ENCODE data around the gene CAPN7. TPM values are rescaled to one million over a fixed set of nuclear protein-coding genes. Genes with fewer than 3 reads are reported as not detected.

Gene CAPN7
- total RNA-seq, 2 experiments from 2014 or later = 23.9 to 27.7 TPM

- CTCF ChIA-PET = interaction anchor here (0.5 to 8.2 kb wide), 17 partner anchors 9 to 159 kb away, joined by 3 to 102 read pairs (median 6); partner anchors contain the start of gene SH3BP5
Measured at GRCh38 chr3:15266510-15267376, 60.7 kb downstream of the CAPN7 start.

GRCh38 chr3:15267502-15267901 is 61.5 kb downstream of the CAPN7 start:
- POLR2A ChIA-PET = interaction anchor here (0.8 to 1.6 kb wide), 2 partner anchors 65 to 94 kb away, joined by 4 to 6 read pairs; partner anchors contain the start of gene SH3BP5

More at GRCh38 chr3:15266510-15267376, 60.7 kb downstream of the CAPN7 start:
- POLR2A ChIA-PET = interaction anchor here (0.6 kb wide), 1 partner anchor 118 kb away, joined by 3 read pairs; no protein-coding TSS in a partner anchor

DNA sequence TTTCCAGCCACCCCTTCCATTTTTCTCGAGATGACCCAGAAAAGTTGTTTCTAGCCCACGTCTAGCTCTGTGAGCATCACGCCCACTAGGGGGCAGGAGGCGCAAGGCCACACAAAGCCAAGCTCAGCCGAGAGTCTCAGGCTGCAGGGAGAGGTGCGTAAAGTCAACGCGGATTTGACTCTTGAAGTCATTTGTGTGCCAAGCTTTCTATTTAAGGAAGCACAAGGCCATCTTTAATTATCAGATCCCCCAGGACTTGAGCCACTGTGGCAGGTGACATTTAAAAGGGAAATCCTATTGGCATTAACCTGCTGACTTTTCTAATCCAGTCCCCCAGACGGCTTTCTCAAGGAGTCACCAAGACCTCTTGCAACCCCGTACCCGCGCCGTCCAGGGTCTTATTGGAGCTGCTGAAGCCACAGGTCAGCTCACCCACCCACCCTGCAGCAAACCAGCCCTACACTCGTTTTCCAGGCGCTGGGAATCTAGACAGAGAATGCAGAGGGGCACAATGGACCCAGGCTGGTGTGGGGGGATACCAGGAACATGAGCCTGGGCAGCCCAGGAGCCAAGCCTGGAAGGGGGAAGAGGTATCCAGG is 62.1 kb downstream of the CAPN7 start:
- CTCF ChIA-PET = interaction anchor here (0.6 to 8.2 kb wide), 42 partner anchors 8 to 528 kb away, joined by 3 to 102 read pairs (median 5); partner anchors contain the start of genes CAPN7 and SH3BP5

More at GRCh38 chr3:15267502-15267901, 61.5 kb downstream of the CAPN7 start:
- CTCF ChIA-PET = interaction anchor here (0.5 to 8.2 kb wide), 42 partner anchors 8 to 529 kb away, joined by 3 to 102 read pairs (median 5); partner anchors contain the start of genes CAPN7 and SH3BP5

GRCh38 chr3:15269091-15269989 is 63.3 kb downstream of the CAPN7 start:
- POLR2A ChIA-PET = interaction anchor here (0.6 to 1.6 kb wide), 5 partner anchors 30 to 92 kb away, joined by 3 to 6 read pairs (median 3); partner anchors contain the start of gene SH3BP5
- CTCF ChIA-PET = interaction anchor here (0.5 to 8.2 kb wide), 18 partner anchors 7 to 138 kb away, joined by 3 to 102 read pairs (median 6); partner anchors contain the start of genes CAPN7 and SH3BP5

More for the DNA sequence above, 62.1 kb downstream of the CAPN7 start:
- POLR2A ChIA-PET = interaction anchor here (0.8 to 1.6 kb wide), 2 partner anchors 64 to 93 kb away, joined by 4 to 6 read pairs; partner anchors contain the start of gene SH3BP5

GRCh38 chr3:15271030-15271429 is 65.0 kb downstream of the CAPN7 start:
- ChIA-PET CTCF (interaction anchor here (1.0 to 8.2 kb wide), 5 partner anchors 13 to 107 kb away, joined by 3 to 102 read pairs (median 3); partner anchors contain the start of gene SH3BP5), POLR2A (interaction anchor here (0.6 to 0.8 kb wide), 2 partner anchors 20 to 98 kb away, joined by 3 to 4 read pairs; no protein-coding TSS in a partner anchor)

- ChIA-PET POLR2A (no interaction called here), CTCF (interaction anchor here (1.0 to 8.2 kb wide), 2 partner anchors 12 to 59 kb away, joined by 3 to 102 read pairs; partner anchors contain the start of gene SH3BP5)
Measured at GRCh38 chr3:15271785-15272381, 65.8 kb downstream of the CAPN7 start.

DNA sequence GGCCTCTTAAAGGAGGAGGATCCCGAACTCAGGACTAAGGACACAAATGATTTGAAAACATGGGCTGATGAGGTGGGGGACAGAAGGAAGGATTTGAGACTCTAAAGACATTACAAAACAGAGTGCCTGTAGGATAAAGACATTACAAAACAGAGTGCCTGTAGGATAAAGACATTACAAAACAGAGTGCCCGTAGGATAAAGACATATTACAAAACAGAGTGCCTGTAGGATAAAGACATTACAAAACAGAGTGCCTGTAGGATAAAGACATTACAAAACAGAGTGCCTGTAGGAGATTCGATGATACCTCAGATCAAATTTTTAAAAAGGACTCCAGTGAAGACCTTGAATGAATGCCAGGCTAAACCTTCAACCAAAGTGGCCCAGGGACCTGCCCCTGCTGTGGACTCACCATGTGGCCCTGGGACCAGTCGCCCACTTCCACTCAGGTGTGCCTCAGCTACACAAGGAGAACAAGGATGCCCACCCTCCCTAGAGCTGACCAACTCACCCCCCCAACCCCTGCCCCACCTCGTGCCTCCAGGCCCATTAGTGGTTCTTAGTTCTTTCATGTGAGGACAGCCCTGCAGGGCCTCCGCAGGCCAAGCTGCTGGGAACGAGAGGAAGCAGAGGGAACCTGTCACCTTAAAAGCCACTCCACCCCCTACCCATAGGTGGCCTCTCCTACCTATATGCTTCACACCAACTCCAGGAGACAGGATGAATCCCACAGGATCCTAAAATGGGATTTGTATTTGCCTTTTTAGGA is 66.6 kb downstream of the CAPN7 start:
- ChIA-PET POLR2A (no interaction called here), CTCF (interaction anchor here (1.3 kb wide), 1 partner anchor 133 kb away, joined by 4 read pairs; no protein-coding TSS in a partner anchor)

DNA sequence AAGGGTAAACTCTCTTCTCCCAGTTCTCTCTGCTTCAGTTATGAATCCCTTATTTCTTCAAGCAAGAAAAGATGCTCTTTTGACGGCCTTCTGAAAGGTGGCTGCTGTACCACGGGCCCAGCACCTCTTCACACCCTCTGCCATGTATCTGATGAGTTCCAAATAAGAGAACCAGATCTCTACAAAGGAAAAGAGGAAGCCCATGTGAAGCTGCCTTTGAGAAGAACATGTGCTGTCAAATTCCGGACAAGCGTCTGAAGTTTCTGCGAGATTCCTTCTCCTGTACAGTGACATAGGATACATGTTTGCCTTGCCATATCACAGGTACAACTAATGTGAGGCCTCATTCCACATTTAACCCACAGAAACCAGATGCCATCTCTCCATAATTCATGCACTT is 67.2 kb downstream of the CAPN7 start:
- ChIA-PET CTCF (interaction anchor here (1.3 kb wide), 1 partner anchor 132 kb away, joined by 4 read pairs; no protein-coding TSS in a partner anchor), POLR2A (no interaction called here)

DNA sequence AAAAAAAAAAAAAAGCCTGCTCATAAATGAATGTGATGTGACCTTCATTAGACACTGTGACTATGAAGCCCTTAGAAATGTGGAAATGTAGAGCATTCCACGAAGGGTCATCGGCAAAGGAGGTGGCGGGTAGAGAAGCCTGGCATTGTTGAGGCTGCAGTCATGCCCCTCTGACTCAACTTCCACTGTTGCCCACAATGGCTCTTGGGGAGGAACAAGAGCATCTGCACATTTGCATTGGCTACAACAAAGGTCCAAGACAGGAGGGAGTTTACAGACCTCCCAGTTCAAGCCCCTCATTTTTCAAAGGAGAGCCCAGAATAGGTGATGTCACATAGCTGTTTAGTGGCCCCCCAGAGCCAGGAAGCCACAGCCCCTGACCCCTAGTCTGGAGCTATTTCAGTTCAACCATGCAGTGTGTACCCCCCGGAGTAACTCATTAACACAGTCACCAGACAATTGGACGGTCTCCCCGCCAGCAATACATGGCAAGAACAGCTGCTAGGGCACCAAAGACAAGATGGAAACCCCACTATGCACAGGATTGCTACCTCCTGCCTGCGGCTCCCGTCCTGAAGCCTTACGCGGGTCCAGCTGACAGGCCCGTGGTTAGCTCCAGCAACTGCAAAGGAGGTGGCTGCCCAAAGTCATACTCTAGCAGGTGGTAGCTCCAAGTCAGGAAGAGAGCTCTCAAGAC is 70.1 kb downstream of the CAPN7 start:
- POLR2A ChIA-PET = interaction anchor here (1.1 kb wide), 1 partner anchor 86 kb away, joined by 3 read pairs; no protein-coding TSS in a partner anchor
- CTCF ChIA-PET = interaction anchor here (0.7 to 2.0 kb wide), 10 partner anchors 8 to 285 kb away, joined by 3 to 8 read pairs (median 4); partner anchors contain the start of gene SH3BP5

- POLR2A ChIA-PET = no interaction called here
- CTCF ChIA-PET = interaction anchor here (1.0 to 1.4 kb wide), 2 partner anchors 12 to 21 kb away, joined by 3 to 4 read pairs; no protein-coding TSS in a partner anchor
Measured at GRCh38 chr3:15277861-15278500, 71.9 kb downstream of the CAPN7 start.

- CTCF ChIA-PET = interaction anchor here (1.0 to 1.9 kb wide), 2 partner anchors 11 to 20 kb away, joined by 3 to 5 read pairs; no protein-coding TSS in a partner anchor
- POLR2A ChIA-PET = no interaction called here
Measured at GRCh38 chr3:15279205-15279604, 73.2 kb downstream of the CAPN7 start.

DNA sequence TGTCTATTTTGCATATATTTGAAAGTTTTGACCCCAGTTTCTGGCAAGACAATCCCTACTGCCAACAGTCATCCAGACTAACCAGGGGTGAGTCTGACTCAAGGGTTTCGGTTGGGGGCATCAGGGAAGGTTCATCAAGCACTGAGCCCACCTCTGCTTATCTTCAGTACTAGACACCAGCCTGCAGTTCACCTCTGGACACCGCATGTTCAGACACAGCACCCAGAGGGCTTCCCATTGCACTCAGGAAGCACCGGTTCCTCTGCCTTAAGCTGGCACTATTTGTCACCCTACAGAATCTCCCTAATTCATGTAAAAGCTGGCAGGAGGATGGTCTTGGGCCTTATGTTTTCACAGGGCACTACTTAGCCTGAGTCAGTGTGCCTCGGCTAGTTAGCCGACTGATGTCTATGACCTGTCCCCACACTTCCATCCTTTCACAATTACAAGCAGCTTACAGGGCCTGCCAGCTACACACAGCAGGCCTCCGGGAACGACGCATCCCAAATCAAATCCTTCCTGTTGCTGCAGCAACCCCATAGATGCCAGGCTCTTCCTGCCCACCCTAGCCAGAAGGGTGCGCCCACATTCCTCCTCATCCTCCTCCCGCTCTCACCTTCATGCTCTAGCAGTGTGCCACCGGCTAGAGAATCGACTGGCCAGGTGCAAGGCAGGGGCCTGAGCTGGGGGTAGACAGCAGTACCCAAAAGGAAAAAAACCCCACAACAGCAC is 73.8 kb downstream of the CAPN7 start:
- POLR2A ChIA-PET = no interaction called here
- CTCF ChIA-PET = interaction anchor here (1.9 kb wide), 1 partner anchor 12 kb away, joined by 5 read pairs; no protein-coding TSS in a partner anchor

GRCh38 chr3:15280853-15281532 is 74.9 kb downstream of the CAPN7 start:
- POLR2A ChIA-PET = interaction anchor here (0.5 kb wide), 1 partner anchor 82 kb away, joined by 6 read pairs; no protein-coding TSS in a partner anchor

GRCh38 chr3:15281817-15282216 is 75.8 kb downstream of the CAPN7 start:
- ChIA-PET CTCF (no interaction called here), POLR2A (no interaction called here)

More at GRCh38 chr3:15280853-15281532, 74.9 kb downstream of the CAPN7 start:
- CTCF ChIA-PET = interaction anchor here (1.1 kb wide), 1 partner anchor 13 kb away, joined by 3 read pairs; no protein-coding TSS in a partner anchor
